Measurements from ENCODE around the gene CSF3.

DNA sequence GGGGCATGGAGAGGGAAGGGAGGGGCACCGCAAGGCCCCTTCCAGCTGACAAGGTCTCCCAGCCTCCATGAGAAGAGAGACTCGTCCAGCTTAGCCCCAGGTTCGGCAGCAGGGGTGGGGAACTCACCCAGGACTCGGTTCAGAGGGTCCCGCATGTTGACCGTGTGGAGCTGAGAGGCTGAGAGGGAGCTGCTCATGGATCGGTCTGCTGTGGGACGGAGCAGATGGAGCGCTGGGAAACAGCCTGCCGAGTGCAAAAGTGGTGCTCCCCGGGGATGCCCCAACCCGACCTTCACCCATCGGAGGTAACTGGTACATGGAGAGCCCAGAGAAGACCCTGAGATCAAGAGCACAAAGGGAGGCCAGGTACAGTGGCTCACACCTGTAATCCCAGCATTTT, 4.9 kb downstream of the CSF3 start:
- no peak for TF ChIP-seq POLR2AphosphoS5 (IDR thresholded peaks at IDR 0.05; ENCODE audit: low read depth, low read length)
- no peak for TF ChIP-seq SRF (IDR thresholded peaks at IDR 0.05; ENCODE audit: low read depth)
- TF ChIP-seq EZH2 (IDR thresholded peaks at IDR 0.05), result no peak
- no peak for TF ChIP-seq POLR2A (IDR thresholded peaks at IDR 0.05; ENCODE audit: borderline replicate concordance, extremely low read depth, insufficient read depth, insufficient read length)
- no peak for TF ChIP-seq CEBPB (IDR thresholded peaks at IDR 0.05; ENCODE audit: low read depth)
- TF ChIP-seq, protein P1, sequence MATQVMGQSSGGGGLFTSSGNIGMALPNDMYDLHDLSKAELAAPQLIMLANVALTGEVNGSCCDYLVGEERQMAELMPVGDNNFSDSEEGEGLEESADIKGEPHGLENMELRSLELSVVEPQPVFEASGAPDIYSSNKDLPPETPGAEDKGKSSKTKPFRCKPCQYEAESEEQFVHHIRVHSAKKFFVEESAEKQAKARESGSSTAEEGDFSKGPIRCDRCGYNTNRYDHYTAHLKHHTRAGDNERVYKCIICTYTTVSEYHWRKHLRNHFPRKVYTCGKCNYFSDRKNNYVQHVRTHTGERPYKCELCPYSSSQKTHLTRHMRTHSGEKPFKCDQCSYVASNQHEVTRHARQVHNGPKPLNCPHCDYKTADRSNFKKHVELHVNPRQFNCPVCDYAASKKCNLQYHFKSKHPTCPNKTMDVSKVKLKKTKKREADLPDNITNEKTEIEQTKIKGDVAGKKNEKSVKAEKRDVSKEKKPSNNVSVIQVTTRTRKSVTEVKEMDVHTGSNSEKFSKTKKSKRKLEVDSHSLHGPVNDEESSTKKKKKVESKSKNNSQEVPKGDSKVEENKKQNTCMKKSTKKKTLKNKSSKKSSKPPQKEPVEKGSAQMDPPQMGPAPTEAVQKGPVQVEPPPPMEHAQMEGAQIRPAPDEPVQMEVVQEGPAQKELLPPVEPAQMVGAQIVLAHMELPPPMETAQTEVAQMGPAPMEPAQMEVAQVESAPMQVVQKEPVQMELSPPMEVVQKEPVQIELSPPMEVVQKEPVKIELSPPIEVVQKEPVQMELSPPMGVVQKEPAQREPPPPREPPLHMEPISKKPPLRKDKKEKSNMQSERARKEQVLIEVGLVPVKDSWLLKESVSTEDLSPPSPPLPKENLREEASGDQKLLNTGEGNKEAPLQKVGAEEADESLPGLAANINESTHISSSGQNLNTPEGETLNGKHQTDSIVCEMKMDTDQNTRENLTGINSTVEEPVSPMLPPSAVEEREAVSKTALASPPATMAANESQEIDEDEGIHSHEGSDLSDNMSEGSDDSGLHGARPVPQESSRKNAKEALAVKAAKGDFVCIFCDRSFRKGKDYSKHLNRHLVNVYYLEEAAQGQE (IDR thresholded peaks at IDR 0.05; ENCODE audit: low read depth), result no peak
- TF ChIP-seq CTCF (IDR thresholded peaks at IDR 0.05 in 2 of 3, conservative IDR thresholded peaks at IDR 0.05 in 1 of 3; ENCODE audit: borderline replicate concordance in 1 of 3, insufficient read depth in 1 of 3, low read depth in 2 of 3, low read length in 2 of 3), result no peak
- no peak for TF ChIP-seq YY1 (IDR thresholded peaks at IDR 0.05; ENCODE audit: extremely low read depth, insufficient replicate concordance, low read depth, low read length)
- TF ChIP-seq TCF7L2 (IDR thresholded peaks at IDR 0.05; ENCODE audit: borderline replicate concordance, extremely low read depth, insufficient read depth, insufficient read length), result no peak
- TF ChIP-seq SP1 (IDR thresholded peaks at IDR 0.05; ENCODE audit: low read depth), result no peak
- no peak for TF ChIP-seq RAD21 (IDR thresholded peaks at IDR 0.05; ENCODE audit: low read depth)
- no peak for TF ChIP-seq ZFX (IDR thresholded peaks at IDR 0.05)
- no peak for TF ChIP-seq FOSL1 (IDR thresholded peaks at IDR 0.05; ENCODE audit: low read depth)
- no peak for TF ChIP-seq MAX (IDR thresholded peaks at IDR 0.05)

Measured in HCT116 (cell line).